Stimulated activated CD4-positive, alpha-beta T cell treated with anti-CD3 and anti-CD28 coated beads, TNF-alpha, amount 100 ng/mL, for 24 hours (primary cell): ENCODE results near the gene COL18A1.

ENCODE experiments used
- DNase-seq, 3 experiments: peaks; one replicate each; pipeline ENCODE4 v3.0.0-alpha.2; 2020; ENCODE audit warnings: low read depth in 3 of 3

COL18A1 gene

GRCh38 chr21:45414396-45415187, 9.6 kb downstream of the COL18A1 start:
- no peak for DNase-seq

- DNase-seq = no peak
Observed at GRCh38 chr21:45415188-45415942, 10.4 kb downstream of the COL18A1 start.

GRCh38 chr21:45415943-45416611, 11.1 kb downstream of the COL18A1 start:
- no peak for DNase-seq

GRCh38 chr21:45416620-45417019, 11.7 kb downstream of the COL18A1 start:
- no peak for DNase-seq

GRCh38 chr21:45417256-45417950, 12.4 kb downstream of the COL18A1 start:
- DNase-seq = no peak

GRCh38 chr21:45417951-45418300, 13.0 kb downstream of the COL18A1 start:
- DNase-seq = no peak

- no peak for DNase-seq
Observed at GRCh38 chr21:45418301-45419071, 13.5 kb downstream of the COL18A1 start.

GRCh38 chr21:45419162-45419561, 14.2 kb downstream of the COL18A1 start:
- no peak for DNase-seq

- no peak for DNase-seq
Observed at GRCh38 chr21:45420061-45421041, 15.4 kb downstream of the COL18A1 start.

GRCh38 chr21:45421071-45421845, 16.3 kb downstream of the COL18A1 start:
- DNase-seq = no peak

- no peak for DNase-seq
Observed at GRCh38 chr21:45421846-45422775, 17.1 kb downstream of the COL18A1 start.

GRCh38 chr21:45423201-45423955, 18.4 kb downstream of the COL18A1 start:
- DNase-seq = no peak

- DNase-seq = no peak
Observed at GRCh38 chr21:45423968-45424853, 19.2 kb downstream of the COL18A1 start.

GRCh38 chr21:45424854-45425795, 20.2 kb downstream of the COL18A1 start:
- no peak for DNase-seq
